HPDE6-E6E7 (cell line): ENCODE measurements around the gene ARHGAP30.

Experiments used
- DNase-seq: peaks from one replicate; pipeline ENCODE4 v3.0.0; 2011; ENCODE audit warnings: missing footprints; ENCODE audit errors: extremely low spot score

Gene ARHGAP30

DNA sequence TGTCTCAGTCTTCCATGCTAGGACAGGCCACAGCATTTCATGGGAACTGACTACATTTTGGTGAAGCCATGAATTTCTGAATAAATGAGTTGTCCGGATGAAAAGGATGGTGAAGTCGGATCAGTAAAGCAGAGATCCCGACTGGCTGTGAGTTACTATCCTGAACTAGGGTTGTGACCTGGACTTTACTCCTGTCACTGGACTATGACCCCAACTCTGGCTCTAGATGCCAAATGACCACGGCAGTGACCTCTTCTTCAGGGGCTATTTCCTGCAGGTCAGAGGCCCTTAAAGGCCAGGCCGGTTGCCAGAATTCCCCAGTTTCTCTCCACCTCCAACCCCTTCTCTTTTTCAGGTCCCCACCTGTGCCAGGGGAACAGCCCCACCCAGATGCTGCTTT lies 21.4 kb upstream of the ARHGAP30 start:
- DNase-seq, result no peak

DNA sequence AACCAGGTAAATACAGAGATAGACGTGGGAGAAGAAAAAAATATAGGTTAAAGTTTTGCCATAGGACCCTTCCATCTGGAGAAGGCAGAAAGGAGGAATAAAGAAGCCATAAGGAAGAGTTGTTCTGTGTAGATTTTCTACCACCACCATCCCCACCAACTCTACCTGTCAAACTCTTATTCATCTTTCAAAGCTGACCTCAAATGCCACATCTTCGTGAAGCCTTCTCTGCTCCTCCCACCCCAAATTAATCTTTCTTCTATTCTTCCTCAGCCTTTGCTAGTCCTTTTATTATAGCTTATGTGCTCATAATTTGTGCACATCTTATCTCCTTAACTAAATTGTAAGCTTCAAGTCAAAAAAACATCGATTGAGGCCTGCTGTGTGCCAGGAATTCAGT lies 20.9 kb upstream of the ARHGAP30 start:
- DNase-seq, result no peak

DNA sequence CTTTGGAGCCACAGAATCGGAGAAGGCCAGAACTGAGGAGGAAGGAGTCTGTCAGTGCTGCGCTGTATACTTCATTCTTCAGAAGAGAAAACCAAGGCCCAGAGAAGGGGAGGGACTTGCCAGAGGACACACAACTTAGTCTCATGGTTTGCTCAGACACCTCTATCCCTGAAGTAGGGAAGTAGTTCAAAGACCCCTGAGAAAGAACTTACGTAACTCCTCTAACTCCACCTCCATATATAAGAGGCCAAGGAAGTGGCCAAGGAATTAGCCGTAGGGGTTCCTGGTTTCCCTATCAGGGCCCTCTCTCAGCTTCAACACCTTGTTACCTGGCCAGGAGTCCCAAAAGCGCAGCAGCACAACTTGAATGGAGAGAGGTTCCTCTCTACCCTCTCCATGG lies 20.2 kb upstream of the ARHGAP30 start:
- no peak for DNase-seq

DNA sequence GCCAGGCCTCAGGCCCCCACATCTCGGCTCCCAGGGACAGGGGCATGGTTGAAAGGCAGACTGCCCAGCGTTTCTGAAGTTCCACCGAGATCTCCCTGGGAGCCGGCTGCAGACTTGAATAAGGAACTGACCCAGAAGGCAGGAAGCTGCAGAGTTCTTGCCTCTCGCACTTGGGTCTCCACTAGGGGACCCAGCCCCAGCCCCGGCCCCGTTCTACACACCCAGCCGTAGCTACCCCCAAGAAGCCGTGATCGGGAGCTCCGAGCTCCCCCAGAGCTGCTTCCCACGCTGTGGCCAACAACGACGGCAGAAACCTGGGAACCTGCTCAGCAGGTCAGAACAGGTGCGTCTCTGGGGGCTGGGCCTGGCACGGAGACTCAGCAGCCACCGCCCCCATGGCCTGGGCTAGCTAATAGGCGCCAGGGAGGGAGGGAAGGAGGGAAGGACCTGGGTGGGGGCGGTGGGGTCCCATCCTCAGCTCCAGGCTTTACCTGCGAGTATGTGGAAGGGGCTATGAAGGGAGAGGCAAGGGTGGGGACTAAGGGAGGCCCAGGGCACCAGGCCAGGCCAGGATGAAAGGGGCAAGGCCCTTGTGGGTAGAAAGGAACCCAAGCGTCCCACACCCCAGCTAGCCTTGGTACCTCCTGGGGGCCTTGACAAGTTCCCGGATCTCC lies 19.7 kb upstream of the ARHGAP30 start, which contains the start of gene NECTIN4:
TSS of gene NECTIN4 (minus strand) at position 308 of the 674 bp plus-strand sequence. CDS start at position 46, 262 bp downstream.
- DNase-seq, result peak; percentile 86

DNA sequence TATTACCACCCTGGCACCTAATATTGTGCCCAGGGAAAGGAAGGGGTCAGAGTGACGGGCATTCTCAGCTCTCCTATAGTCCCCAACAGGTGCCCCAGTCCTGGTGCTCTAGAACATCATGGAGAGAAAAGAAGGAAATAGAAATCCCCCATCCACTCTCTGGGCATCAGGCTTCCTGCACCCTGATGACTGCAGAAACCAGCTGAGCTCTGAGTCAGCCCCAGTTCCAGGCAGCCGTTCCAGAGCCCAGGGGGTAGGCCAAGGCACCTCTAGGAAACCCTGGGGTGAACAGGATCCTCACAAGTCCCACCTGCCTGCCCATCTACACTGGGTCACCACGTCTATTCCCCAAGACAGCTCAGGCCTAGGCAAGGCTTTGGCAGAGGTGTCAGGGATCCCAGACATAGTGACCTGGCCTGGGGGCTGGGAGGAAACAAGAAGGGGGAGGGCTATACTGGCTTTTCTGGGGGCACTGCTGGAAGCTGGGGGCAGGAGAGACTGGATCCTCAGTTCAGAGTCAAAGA lies 19.0 kb upstream of the ARHGAP30 start:
- DNase-seq, result peak; percentile 87

DNA sequence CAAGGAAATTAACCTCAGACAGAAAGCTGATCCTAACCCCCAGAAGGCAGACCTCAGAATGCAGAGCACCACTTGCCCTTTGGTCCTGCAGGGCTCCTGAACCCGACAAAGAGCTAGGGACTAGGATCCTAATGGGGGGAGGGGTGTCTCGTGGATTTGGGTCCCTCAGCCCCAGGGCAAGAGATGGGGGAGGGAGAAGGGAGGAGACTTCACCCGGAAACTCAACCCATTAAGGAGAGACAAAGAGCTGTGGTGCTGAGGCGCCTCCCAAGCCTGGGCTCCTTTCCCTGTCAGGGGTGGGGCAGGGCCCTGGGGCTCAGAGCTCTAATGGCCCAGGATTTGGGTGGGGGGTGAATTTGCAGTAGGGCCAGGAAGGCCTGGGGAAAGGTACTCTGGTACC lies 16.8 kb upstream of the ARHGAP30 start:
- DNase-seq, result no peak

DNA sequence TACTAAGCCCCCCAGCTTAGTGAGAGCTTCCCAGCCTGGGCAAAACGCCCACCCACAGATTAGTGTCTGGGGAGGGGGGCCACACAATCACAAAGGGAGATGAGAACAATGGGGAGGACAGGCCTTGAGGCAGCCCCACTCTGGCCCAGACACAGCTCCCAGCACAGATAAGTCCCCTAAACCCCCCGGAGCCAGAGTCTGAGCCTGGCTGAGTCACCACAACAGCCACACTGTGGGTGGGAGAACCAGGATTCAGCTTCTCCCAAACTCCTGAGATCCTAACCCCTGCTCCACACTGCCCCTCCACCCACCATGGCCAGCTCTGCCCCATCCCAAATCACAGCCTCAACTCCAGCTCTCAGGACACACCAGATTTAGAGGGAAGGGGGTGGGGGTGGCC lies 15.5 kb upstream of the ARHGAP30 start:
- DNase-seq, result no peak

DNA sequence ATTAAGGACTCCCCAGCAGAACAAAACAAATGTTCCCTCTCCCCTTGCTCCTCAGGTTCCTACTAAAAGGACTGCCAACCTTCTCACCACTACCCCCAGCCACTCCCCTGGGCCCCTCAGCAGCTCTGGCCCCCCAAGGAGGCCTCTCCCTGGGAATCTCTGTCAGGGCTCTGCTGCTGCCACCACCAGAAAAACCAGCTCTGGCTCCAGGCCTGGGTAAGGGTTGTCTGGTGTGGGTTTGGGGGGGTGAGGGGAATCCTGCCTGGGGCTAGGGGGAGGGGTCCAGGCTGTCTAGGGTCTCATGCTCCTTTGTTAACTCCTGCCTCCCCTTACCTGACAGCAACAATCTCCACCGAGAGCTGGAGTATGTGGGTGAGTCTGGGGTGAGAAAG lies 14.9 kb upstream of the ARHGAP30 start:
- no peak for DNase-seq

DNA sequence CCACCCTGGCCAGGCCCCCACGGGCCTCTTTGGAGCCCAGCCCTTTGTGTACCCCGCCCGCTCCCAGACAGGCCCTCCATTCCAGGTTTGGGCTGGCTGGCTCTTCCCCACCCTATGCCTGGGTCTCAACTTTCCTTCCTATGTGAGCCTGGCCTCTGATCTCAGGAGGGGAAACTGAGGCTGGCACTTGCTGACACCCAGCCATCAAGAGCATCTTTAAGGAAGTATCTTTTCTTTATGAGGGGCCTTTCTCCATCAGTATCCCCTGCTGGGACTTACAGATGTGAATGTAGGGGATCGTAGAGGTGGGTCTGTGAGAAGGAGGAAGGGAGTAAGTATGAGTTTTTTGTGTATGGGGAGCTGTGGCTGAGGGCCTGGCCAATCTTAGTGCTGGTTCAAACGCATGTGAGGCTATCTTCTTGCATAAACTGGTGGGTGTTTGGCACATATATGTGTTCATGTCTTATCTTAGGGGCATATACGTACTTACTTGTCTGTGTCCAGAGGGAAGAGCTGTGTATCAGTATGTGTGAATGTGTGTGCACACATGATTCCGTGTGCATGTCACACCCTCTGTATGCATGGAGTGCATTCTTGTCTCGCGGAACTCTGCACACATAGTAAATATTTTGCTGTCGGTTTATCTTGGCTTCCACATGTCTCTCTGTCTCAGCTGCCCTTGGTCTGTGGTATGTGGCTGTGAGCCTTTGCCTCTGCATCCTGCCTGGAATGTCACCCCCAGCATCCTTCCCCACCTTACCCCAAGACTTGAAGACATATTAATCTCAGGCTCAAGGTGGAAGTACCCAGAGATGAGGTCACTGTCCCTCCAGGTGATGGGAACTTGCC lies 14.3 kb upstream of the ARHGAP30 start:
- DNase-seq, result no peak

DNA sequence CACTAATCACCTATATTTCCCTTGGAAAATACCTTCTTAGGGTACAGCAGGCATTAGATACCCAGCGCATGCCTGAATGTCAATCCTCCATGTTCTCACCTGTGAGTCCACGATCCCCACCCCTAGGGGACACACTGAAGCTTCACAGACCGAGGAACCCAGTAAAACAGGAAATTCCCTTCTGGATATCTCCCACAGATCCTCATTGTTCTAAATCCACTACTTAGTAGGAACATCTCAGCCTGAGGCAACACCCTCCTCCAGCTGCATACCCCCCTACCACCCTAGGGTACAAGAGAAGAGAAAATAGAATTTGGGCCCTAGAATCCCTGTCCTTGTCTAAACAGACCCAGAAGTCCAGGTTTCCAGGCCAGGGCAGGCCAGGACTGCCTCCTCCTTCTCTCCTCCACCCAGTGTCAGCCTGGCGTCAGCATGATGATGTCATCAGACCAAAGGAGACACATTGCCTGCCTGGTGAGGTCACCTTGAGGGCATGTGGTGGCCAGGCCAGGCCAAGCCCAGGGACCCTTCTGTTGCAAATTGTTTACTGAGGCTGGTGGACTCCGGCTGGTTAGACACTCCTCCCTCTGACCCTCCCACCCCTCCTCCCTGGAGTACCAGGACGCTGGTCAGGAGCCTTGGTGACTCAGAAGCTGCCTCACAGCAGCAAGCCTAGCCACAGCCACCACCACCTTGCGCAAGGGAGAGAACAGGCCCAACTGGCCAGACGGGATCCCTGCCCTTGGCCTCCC lies 13.5 kb upstream of the ARHGAP30 start:
- peak; percentile 95 for DNase-seq

DNA sequence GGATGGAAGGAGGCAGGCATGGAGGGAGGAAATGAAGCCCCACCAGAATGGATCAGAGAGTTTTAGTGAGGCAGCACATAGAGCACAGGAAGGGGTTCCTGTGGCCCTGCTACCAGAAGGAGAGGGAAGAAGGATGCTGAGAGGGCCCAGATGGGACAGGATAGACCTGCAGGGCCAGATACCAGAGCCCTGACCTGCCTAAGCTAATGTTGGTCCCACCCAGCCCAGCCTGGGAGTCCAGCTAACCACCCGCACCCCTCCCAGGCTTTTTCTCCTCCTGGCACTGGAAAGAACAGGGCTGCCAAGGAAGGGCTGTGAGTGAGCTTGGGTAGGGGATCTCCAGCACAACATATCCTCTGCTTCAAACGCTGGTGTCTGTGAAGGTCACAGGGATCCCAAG lies 12.8 kb upstream of the ARHGAP30 start:
- DNase-seq, result no peak

DNA sequence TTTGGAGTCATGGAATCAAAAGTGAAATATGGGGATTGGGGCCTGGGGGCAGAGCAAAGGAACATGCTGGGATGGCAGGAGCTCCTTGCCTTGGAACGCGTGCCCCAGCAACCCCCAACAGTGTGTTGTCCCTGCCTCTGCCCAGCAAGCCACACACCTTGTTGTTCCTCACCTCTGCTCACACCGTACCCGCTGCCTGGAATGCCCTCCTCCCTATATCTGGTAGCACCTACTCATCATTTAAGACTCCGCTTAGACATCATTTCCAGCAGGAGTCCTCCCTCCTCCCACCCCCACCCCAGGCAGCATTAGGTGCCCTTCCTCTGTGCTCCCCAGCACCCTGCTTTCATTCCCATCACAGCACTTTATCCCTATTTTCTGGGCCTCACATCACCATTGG lies 11.8 kb upstream of the ARHGAP30 start:
- DNase-seq, result no peak

DNA sequence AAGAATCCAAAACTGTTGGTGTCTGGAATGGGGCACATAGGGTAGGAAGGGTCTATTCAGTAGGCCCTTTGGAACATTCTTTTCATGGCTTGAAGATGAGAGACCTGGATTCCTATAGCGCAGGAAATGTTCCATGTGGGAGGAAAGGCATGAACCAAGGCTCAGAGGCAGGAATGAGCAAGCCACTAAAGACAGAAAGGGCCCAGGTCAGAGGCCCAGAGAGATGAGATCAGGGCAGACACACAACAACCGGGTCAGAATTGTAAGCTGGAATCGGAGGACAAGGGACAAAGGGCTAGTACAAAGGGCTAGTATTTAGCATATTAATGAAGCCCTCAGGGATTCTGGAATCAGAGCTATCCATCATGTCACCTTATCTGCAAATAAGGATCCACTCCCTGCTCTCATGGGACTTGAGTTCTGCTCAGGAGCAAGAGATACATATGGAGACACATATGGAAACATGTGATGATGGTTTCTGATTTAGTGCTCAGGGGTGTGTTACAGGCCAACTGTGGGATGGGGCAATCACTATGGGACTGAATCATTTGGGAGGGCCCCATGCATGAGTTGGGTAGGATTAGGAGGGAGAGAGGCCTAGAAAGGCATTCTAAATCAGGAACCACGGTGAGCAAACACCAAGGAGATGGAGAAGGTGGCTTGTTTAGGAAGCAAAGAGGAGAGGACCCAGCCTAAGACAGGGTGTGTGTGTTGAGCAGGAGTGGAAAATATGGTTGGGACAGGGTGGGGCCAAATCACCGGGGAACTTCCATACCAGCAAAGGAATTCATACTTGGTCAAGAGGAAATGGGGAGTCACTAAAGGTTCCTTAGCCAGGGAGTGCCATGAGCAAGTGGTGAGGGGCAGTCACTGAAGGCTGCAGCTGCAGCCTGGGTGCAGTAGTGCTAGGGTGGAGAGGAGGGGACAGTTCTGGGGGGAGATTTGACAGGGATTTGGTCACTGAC lies 11.0 kb upstream of the ARHGAP30 start:
- DNase-seq, result no peak

DNA sequence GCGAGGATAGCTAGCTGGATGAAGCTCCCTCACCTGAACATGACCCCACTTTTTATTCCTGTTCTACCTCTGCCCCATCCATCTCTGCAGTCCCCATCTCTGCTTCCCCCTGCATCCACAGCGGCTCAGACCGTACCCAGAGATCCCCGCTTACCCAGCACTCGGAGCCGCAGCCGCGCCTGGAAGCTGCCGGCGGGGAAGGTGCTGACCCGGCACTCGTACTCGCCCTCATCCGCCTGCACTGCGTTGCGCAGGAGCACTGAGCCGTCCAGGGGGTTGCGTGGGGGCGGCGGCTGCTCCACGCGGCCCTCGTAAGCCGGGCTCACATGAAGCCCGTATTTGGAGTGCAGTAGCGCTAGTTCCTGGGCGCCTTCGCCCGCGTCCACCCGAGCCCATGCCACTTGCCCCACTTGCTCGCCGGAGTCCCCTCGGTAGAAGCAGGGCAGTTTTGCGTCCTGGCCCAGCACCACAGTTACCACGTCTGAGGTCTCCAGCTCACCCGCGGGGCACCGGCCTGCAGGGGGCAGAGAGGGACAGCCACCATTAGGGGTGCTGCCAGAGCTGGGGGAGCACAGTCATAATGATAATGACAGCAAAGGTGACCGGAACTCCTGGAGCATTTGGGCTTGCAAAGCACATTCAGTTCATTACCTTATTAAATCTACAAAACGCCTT lies 9.9 kb upstream of the ARHGAP30 start:
- no peak for DNase-seq

DNA sequence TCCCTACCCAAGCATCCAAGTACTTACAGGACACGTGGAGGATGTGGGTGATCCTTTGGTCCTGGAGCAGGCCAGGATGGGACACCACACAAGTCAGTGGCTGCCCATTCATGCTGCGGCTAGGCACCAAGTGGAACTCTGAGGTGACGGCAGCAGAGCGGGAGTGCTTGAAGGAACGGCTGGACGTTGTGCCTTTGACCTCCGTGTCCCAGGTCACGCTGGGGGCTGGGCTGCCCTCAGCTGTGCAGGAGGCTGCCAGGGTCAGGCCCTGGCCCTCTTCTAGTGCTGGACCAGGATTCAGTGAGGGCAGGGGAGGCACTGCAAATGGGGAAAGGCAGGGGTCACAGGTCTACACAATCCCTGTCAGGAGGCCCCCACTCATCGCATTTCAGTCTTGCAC lies 7.7 kb upstream of the ARHGAP30 start:
- no peak for DNase-seq

DNA sequence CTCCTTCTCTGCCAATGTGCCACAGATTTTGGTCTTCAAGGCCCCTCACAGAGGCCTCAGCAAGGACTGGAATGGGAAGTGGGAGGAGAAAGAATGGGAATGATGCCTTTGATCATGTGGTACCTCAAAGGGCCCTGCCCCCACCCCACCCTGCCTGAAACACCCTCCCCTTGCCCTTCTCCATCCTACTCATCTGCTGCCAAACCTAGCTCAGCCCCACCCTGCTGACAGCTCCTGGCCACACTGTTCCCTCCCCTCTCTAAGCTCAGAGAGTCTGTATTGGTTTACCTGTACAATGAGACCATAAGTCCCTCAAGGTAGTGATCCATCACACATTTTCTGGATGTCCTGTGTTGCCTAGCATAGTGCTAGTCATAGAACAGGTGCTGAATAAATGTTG lies 6.7 kb upstream of the ARHGAP30 start:
- DNase-seq, result no peak

DNA sequence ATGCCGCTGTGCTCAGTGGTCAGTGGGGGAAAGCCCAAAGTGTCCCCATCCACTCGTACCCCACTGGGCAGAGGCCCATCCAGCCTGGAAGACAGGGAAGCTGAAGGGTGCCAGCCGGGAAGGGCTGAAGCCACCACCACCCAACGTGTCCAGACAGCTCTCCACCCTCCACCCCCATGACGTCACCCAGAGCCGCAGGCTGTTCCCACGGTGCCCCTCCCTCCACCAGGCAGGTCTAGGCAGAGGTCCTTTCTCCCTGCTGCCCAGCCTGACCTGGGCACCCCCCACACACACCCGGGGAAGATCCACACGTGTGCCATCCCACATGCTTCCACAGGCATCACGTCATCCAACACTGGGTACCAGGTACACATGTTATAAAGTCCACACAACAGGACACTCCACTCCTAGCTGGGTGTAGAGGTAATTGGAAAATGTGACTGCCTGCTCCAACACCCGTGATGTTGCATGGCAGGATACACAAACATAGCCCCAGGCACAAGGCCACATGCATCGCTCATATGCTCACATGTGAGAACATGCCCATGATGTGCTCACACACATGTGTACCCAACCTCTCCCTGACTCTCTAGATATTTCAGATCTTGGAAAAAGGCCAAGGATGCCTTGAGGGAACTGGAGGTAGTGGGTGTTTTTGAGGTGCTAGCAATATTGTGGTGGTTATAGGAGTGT lies 5.1 kb upstream of the ARHGAP30 start:
- DNase-seq, result peak; percentile 99

DNA sequence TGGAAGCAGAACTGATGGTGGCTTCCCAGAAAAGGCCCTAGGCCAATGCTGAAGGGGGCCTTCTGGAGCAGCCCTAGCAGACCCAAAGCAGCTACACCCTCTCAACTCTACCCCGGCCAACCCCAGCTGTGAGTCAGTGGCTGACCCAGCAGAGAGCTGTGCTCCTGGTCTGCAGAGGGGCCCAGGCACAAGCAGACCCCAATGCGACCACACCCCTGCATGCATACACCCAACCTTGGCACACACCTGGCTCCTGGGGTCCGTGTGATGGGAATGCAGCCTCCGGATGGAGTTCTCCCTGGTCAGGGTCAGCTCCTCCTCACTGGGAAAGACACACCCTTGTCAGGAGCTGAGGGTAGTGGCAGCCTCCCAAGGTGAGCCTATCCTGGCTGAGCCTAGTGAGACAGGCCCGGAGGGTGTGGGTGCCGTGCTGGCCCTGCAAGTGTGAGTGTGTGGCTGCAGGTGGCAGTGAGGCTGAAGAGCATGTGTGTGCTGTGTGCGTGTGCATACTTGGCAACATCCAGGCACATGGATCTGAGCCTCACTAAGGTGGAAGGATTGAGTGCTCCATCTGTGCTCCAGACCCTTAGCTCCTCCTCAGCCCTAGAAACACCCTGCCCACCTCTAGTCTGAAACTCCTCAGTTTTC lies 3.9 kb upstream of the ARHGAP30 start:
- peak; percentile 85 for DNase-seq

DNA sequence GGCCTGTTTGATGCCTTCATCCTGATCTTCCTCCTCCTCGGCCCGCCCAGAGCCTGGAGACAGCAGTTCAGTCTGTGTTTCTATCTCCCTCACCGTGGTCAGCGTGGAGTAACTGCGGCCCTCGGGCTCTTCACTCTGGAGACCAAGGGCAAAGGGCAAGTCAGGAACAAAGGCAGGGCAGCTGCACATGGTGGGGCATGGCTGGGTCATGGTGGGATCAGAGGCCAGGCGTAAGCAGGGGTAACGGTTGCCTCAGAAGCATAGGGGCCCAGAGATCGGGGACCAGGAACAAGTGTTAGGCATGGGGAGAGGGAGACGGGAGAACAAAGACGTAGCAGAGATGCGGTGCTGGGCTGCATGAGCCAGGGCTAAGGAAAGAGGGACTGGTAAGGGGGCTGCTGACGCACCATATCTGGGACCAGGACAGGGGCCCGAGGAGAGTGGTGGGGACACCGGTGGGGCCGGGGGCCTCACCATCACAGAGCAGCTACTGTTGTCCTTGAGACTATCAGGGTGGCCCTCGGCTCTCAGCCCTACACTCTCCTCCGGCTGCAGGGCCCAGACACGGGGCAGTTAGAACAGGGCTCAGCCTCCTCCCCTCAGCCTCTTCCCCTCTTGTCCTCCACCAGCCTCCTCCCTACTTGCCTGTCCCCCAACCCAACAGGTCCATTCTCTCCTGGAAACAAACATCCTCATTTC lies 3.2 kb upstream of the ARHGAP30 start:
- no peak for DNase-seq
